Thyroid gland (tissue), 4 donors: ENCODE measurements around the gene FOXS1. TPM values are rescaled to one million over a fixed set of nuclear protein-coding genes. Genes with fewer than 3 reads are reported as not detected.
"Not testable (repeated sequence)": the region's sequence is repeated elsewhere in the genome, so short reads cannot be mapped to it uniquely, and the experiment has no call there.

ENCODE experiments used
- DNase-seq, 2 donors: peaks; one replicate each; pipeline ENCODE4 v3.0.0-alpha.2; 2019
- H3K27ac ChIP-seq, 3 donors: fragments of 200-600 bp; sonication (generic); 1 replicate in 2 of 3; 2 replicates in 1 of 3; pipeline ENCODE4 v1.5.1; 2016 to 2019; ENCODE audit warnings: mild to moderate bottlenecking in 1 of 3, moderate library complexity in 1 of 3
- H3K27me3 ChIP-seq: fragments of 200-600 bp; sonication (generic); one replicate; pipeline ENCODE4 v1.5.1; 2019
- H3K36me3 ChIP-seq, 2 donors: fragments of 200-600 bp; sonication (generic); one replicate each; pipeline ENCODE4 v1.5.1; 2016 to 2019
- H3K4me1 ChIP-seq, 2 donors: fragments of 200-600 bp; sonication (generic); one replicate each; pipeline ENCODE4 v1.5.1; 2017 to 2019
- H3K4me3 ChIP-seq, 3 donors: fragments of 200-600 bp; sonication (generic); replicated peaks in 1 of 3; 1 replicate in 2 of 3; 2 replicates in 1 of 3; pipeline ENCODE4 v1.5.1; 2016; ENCODE audit warnings: mild to moderate bottlenecking in 1 of 3
- H3K9me3 ChIP-seq: fragments of 200-600 bp; sonication (generic); one replicate; pipeline ENCODE4 v1.5.1; 2017
- POLR2A ChIP-seq, 2 donors: fragments of 450-650 bp; IDR thresholded peaks; one replicate each; pipeline ENCODE4 v1.6.1; 2017; ENCODE audit warnings: antibody characterized with exemption in 2 of 2, mild to moderate bottlenecking in 2 of 2, moderate library complexity in 1 of 2
- WGBS, 2 donors: methylation state at CpG; one replicate each; pipeline ENCODE4 v1.1.5; 2017; 5-methylcytosine and 5-hydroxymethylcytosine counted together
- intact Hi-C: fragments of 100-400 bp; cut with DNase I; formaldehyde crosslinking; loops from one replicate; pipeline ENCODE4 v1.15.1; 2023
- total RNA-seq, 4 donors: library from RNA; depleted of rRNA; stranded (reverse); fragments of >200 nt; gene quantifications; one replicate each; pipeline ENCODE4 v1.2.3, GENCODE V29; 2016
- TF ChIP-seq, protein P1 (sequence below), 6 experiments: fragments of 200-600 bp in 3 of 6; fragments of 450-650 bp in 3 of 6; sonication (generic) in 3 of 6; IDR thresholded peaks; one replicate each; pipeline ENCODE4 v1.5.1; 2016 to 2019; ENCODE audit warnings: antibody characterized with exemption in 6 of 6, mild to moderate bottlenecking in 2 of 6, inconsistent platforms in 1 of 6, moderate library complexity in 1 of 6

Gene FOXS1
- total RNA-seq, 4 donors from 2014 or later: 0.44 to 1.0 TPM; not detected in 2

DNA sequence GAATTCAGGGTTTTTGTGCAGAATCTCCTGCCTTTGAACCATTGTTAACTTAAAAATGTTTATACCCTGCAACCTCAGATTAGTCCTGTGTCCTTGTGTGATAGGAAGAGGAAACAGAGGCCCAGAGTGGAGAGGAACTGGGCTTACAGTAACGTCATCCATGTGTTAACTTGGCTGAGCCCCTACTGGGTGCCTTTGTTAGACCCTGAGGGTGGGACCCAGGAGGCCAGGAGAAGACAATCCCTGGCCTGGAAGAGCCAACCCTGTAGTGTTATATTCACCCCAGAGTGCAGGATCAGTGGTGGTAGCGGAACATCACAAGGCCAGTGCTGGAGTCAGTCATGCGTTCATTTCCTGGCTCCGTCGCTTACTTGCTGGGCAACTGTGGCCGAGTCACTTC, 15.7 kb downstream of the FOXS1 start:
- intact Hi-C loops: loop anchor here (10.0 kb wide), 5 partner anchors 85 to 265 kb away; partner anchors contain the start of gene COX4I2

DNA sequence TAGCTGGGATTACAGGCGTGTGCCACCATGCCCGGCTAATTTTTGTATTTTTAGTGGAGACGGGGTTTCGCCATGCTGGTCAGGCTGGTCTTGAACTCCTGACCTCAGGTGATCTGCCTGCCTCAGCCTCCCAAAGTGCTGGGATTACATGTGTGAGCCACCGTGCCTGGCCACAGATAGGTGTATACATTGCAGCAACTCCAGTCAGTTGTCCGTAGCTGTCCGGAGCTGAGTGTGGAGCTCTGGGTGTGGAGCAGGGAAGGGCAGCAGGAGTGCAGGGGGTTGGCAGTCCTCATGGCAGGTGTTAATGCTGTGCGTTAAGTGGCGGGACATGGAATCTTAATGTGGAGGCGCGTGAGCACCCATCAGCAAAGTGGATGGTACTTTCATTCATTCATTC, 17.4 kb downstream of the FOXS1 start:
- H3K36me3 ChIP-seq, H3K9me3 ChIP-seq, H3K4me3 ChIP-seq, DNase-seq, H3K27me3 ChIP-seq, H3K4me1 ChIP-seq, H3K27ac ChIP-seq: not testable (repeated sequence)
- intact Hi-C loops: loop anchor here (10.0 kb wide), 3 partner anchors 173 to 267 kb away; no protein-coding TSS in a partner anchor
- WGBS, 2 donors: 95 to 97% methylated on average over 11 of the region's 11 CpGs

More for the DNA sequence above, 15.7 kb downstream of the FOXS1 start:
- H3K9me3 ChIP-seq: no peaks in the 10 kb centered on the region
- H3K27me3 ChIP-seq: no peaks in the 10 kb centered on the region
- peaks cover 0 to 5% of the 10 kb centered on the region in 2 donors for H3K4me1 ChIP-seq
- H3K36me3 ChIP-seq: no peaks in the 10 kb centered on the region
- no peak overlapping the region for H3K27ac ChIP-seq
- DNase-seq: no peak
- no peak overlapping the region for H3K4me3 ChIP-seq
- WGBS, 2 donors: 82 to 88% methylated on average over 6 of the region's 6 CpGs
- no peak for TF ChIP-seq POLR2A (IDR thresholded peaks at IDR 0.05)
- TF ChIP-seq, protein P1, sequence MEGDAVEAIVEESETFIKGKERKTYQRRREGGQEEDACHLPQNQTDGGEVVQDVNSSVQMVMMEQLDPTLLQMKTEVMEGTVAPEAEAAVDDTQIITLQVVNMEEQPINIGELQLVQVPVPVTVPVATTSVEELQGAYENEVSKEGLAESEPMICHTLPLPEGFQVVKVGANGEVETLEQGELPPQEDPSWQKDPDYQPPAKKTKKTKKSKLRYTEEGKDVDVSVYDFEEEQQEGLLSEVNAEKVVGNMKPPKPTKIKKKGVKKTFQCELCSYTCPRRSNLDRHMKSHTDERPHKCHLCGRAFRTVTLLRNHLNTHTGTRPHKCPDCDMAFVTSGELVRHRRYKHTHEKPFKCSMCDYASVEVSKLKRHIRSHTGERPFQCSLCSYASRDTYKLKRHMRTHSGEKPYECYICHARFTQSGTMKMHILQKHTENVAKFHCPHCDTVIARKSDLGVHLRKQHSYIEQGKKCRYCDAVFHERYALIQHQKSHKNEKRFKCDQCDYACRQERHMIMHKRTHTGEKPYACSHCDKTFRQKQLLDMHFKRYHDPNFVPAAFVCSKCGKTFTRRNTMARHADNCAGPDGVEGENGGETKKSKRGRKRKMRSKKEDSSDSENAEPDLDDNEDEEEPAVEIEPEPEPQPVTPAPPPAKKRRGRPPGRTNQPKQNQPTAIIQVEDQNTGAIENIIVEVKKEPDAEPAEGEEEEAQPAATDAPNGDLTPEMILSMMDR (IDR thresholded peaks at IDR 0.05): no peak

DNA sequence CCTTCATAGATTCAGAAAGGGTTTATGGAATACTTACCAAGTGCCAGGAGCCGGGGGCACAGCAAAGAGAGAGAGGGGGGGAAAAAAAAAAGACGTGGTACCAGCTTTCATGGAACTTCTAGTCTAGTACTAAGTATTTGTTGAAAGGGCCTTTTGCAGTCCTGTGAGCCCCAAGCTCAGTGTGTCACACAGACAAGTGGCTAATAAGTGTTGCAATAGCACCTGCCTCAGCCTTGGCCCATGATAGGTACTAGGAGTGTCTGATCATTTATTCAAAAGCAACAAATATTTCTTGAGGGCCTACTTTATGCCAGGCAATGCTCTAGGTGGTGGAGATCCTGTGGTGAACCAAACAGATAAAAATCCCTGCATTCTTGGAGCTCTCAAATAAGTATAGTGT, 18.3 kb downstream of the FOXS1 start:
- DNase-seq: no peak
- H3K9me3 ChIP-seq: no peaks in the 10 kb centered on the region
- H3K4me1 ChIP-seq: peaks cover 8 to 11% of the 10 kb centered on the region in 2 donors
- TF ChIP-seq POLR2A (IDR thresholded peaks at IDR 0.05): no peak
- TF ChIP-seq, protein P1 (IDR thresholded peaks at IDR 0.05): no peak
- no peaks in the 10 kb centered on the region for H3K36me3 ChIP-seq
- no peak overlapping the region for H3K4me3 ChIP-seq
- no peaks in the 10 kb centered on the region for H3K27me3 ChIP-seq
- intact Hi-C loops: loop anchor here (10.0 kb wide), 3 partner anchors 172 to 268 kb away; no protein-coding TSS in a partner anchor
- 64 to 77% methylated on average over 2 of the region's 2 CpGs for WGBS, 2 donors
- no peak overlapping the region for H3K27ac ChIP-seq

DNA sequence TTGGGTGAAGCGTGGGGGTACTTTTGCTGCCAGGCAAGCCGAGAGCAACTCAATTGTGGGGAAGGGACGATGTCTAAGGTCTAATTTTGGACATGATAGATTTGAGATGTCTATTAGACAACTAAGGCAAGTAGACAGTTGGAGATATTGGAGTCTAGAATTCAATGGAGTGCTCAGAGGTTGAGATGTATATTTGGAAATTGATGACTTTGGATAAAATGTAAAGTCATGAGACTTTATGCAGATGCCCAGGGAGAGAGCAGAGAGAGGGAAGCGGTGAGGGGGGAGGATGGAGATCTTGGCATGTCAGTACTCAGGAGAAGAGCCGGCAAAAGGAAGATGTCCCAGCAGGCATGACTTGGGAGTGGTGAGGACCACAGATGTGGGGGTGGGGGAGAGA, 19.3 kb downstream of the FOXS1 start:
- no peak overlapping the region for H3K27ac ChIP-seq
- no peaks in the 10 kb centered on the region for H3K9me3 ChIP-seq
- no peak overlapping the region for H3K4me3 ChIP-seq
- peaks cover 17 to 19% of the 10 kb centered on the region in 2 donors for H3K4me1 ChIP-seq
- TF ChIP-seq POLR2A (IDR thresholded peaks at IDR 0.05): no peak
- TF ChIP-seq, protein P1 (IDR thresholded peaks at IDR 0.05): no peak
- intact Hi-C loops: loop anchor here (10.0 kb wide), 3 partner anchors 171 to 269 kb away; no protein-coding TSS in a partner anchor
- WGBS, 2 donors: 93 to 94% methylated on average over 5 of the region's 5 CpGs
- H3K27me3 ChIP-seq: no peaks in the 10 kb centered on the region
- H3K36me3 ChIP-seq: no peaks in the 10 kb centered on the region
- no peak for DNase-seq

DNA sequence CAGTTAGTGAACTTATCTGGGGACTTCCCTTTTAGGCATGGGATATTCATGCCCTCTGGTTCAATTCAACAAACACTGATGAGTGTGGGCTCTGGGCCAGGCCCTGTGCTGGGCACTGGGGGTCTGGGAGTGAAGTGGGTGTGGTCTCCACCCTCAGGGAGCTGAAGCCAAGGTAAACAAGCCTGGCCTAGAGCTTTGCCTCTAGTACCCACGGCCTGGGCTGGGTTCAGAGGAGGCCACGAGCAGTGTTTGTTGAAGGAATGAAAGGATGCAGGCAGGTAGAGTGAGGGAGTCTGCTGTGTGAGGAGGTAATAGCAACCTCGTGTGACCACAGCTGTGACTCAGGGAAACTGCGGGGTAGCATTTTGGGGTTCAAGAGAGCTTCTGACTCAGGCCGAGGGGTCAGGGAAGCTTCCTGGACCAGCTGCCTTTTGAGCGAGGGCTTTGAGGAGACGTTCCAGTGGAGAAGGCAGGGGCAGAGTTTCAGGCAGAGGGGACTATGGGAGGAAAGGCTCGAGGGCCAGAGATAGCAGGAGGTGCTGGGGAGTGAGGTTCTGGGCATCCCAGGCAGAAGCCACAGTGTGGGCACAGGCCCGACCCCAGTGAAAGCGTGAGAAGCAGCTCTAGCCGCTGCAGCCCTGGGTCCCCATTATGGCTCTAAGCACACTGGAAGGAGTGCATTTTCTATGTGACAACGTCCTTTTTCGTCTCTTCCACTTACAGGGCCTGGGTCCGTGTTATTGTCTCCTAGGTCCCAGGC, 20.7 kb downstream of the FOXS1 start:
- DNase-seq: no peak
- intact Hi-C loops: loop anchor here (10.0 kb wide), 3 partner anchors 170 to 270 kb away; no protein-coding TSS in a partner anchor
- TF ChIP-seq, protein P1 (IDR thresholded peaks at IDR 0.05): no peak
- TF ChIP-seq POLR2A (IDR thresholded peaks at IDR 0.05): no peak
- H3K9me3 ChIP-seq: no peaks in the 10 kb centered on the region
- H3K36me3 ChIP-seq: no peaks in the 10 kb centered on the region
- no peak overlapping the region for H3K27ac ChIP-seq
- H3K4me3 ChIP-seq: no peak overlapping the region
- H3K27me3 ChIP-seq: no peaks in the 10 kb centered on the region
- WGBS, 2 donors: 75 to 81% methylated on average over 14 of the region's 14 CpGs
- H3K4me1 ChIP-seq: peaks cover 17 to 19% of the 10 kb centered on the region in 2 donors
